Natural killer cell (primary cell): ENCODE measurements around the gene M1AP. TPM values are rescaled to one million over a fixed set of nuclear protein-coding genes. Genes with fewer than 3 reads are reported as not detected.
A peak's percentile ranks its signal among the peaks of the same experiment; 100 is the strongest.

Experiments
- ATAC-seq, 3 donors: fragments of 150-1000 bp in 2 of 3; fragments of 200-7000 bp in 1 of 3; cut with Tn5 transposase; 1 replicate in 1 of 3; 2 replicates in 2 of 3; pipeline ENCODE4 v1.10.0; 2021; ENCODE audit warnings: mild to moderate bottlenecking in 2 of 3, moderate library complexity in 2 of 3
- DNase-seq, 2 donors: peaks; one replicate each; pipeline versions ENCODE4 v3.0.0 to v3.0.0-alpha.2; 2013 to 2021; ENCODE audit warnings: mixed read lengths in 1 of 2
- H3K27ac ChIP-seq: one replicate; pipeline ENCODE4 v1.5.1; 2013; ENCODE audit warnings: mild to moderate bottlenecking, low read length
- H3K27me3 ChIP-seq: one replicate; pipeline ENCODE4 v1.6.1; 2013; ENCODE audit warnings: low read length; ENCODE audit not compliant: control insufficient read depth, insufficient read depth
- H3K36me3 ChIP-seq: one replicate; pipeline ENCODE4 v1.6.1; 2013; ENCODE audit warnings: low read length; ENCODE audit not compliant: control insufficient read depth, insufficient read depth
- H3K4me1 ChIP-seq: one replicate; pipeline ENCODE4 v1.6.1; 2013; ENCODE audit warnings: low read length; ENCODE audit not compliant: control insufficient read depth, insufficient read depth
- H3K4me3 ChIP-seq: one replicate; pipeline ENCODE4 v1.5.1; 2013; ENCODE audit warnings: low read length
- H3K9me3 ChIP-seq: one replicate; pipeline ENCODE4 v1.6.1; 2013; ENCODE audit warnings: low read length; ENCODE audit not compliant: control insufficient read depth, insufficient read depth
- H3K27ac Mint-ChIP-seq, 2 donors: one replicate each; pipeline ENCODE4 v1.8.0; 2022; ENCODE audit warnings: mild to moderate bottlenecking in 2 of 2, mixed read lengths in 2 of 2, moderate library complexity in 1 of 2
- H3K27me3 Mint-ChIP-seq, 2 donors: one replicate each; pipeline ENCODE4 v1.8.0; 2022; ENCODE audit warnings: low read depth in 2 of 2, mixed read lengths in 2 of 2
- H3K36me3 Mint-ChIP-seq: one replicate; pipeline ENCODE4 v1.8.0; 2022; ENCODE audit warnings: mixed read lengths
- H3K4me1 Mint-ChIP-seq, 2 donors: one replicate each; pipeline ENCODE4 v1.8.0; 2022; ENCODE audit warnings: mixed read lengths in 2 of 2
- H3K4me3 Mint-ChIP-seq: one replicate; pipeline ENCODE4 v1.8.0; 2022; ENCODE audit warnings: mild to moderate bottlenecking, moderate library complexity, mixed read lengths
- H3K9me3 Mint-ChIP-seq, 2 donors: one replicate each; pipeline ENCODE4 v1.8.0; 2022; ENCODE audit warnings: mixed read lengths in 2 of 2
- CTCF ChIP-seq: fragments of 200-600 bp; IDR thresholded peaks from one replicate; pipeline ENCODE4 v1.8.0; 2022; ENCODE audit warnings: antibody characterized with exemption
- WGBS: methylation state at CpG from one replicate; pipeline ENCODE4 v1.1.7; 2013; ENCODE audit warnings: missing lambda C conversion rate; ENCODE audit not compliant: insufficient coverage; 5-methylcytosine and 5-hydroxymethylcytosine counted together
- intact Hi-C: fragments of 100-400 bp; cut with micrococcal nuclease; formaldehyde crosslinking; loops from one replicate; pipeline ENCODE4 v1.14.2; 2022
- total RNA-seq, 4 donors: library from RNA; stranded (reverse); fragments of 120-200 nt in 1 of 4; gene quantifications; one replicate each; pipeline versions ENCODE4 v1.2.3 to v1.2.4, GENCODE V29; 2013 to 2022

Gene M1AP
- total RNA-seq, 3 donors from 2014 or later (not counting 1 experiment from before 2014, with no cell fraction given), result not detected

- Histone ChIP-seq H3K27ac (no peak within 1 kb of the TSS), H3K27me3 (peaks cover 66% of the 10 kb centered on the region), H3K4me1 (peaks cover 31% of the 10 kb centered on the region), H3K4me3 (no peak within 1 kb of the TSS), H3K9me3 (no peaks in the 10 kb centered on the region), H3K36me3 (no peaks in the 10 kb centered on the region)
- TF ChIP-seq CTCF, result no peak
- Mint-ChIP-seq H3K36me3 (no peaks in the 10 kb centered on the region), H3K4me3 (peak within 1 kb of the TSS; percentile 75), H3K4me1 (peaks cover 10 to 20% of the 10 kb centered on the region in 2 donors), H3K9me3 (no peaks in the 10 kb centered on the region), H3K27me3 (peaks cover 68 to 80% of the 10 kb centered on the region in 2 donors), H3K27ac (peak within 1 kb of the TSS in 1 of 2 donors; percentile 36)
- ATAC-seq (no peak), DNase-seq (peak in 1 of 2 donors; percentile 36)
- 3% methylated on average over 82 of the region's 82 CpGs for WGBS
- intact Hi-C loops, result no loop called here
Measured at GRCh38 chr2:74514368-74515270, 133.5 kb downstream of the M1AP start, which contains the start of gene TLX2. TLX2 (plus strand) TSS chr2:74514450; CDS start chr2:74514807, 357 bp downstream.

DNA sequence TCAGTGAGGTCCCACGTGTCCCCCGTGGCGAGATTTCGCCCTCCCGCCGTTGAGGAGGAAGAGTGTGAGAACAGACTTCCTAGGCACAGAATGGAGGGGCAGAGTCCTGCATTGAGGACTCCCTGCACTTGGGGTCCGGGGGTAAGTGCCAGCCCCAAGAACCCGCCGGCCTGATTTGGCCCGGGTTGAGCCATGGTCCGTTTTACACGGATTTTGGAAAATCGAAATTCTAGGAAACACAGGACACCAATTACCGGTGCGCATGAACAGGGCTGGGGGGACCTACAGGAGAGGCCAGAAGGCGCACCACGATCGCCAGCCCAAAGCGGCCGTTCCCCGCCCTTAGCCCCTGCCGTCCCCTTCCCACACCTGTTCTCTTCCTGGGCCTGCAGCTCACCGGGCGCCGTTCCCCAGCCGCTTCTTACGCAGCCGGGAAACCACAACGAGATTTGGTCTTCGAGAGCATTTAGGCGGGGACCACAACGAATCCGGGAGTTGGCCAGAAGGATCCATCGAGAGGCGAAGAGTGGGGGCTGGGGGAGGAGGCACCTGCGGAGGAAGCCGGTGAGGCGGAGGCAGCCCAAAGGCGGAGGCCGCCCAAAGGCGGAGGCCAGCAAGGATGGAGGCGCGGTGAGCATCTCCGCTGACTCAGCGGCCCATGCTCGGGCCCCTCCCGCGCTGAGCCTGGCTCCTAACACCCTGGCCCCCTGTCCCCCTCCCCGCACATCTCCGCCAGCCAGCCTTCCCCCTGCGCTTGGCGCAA is 134.3 kb downstream of the M1AP start:
- no peak overlapping the region for H3K4me3 ChIP-seq
- ATAC-seq, result peak in 1 of 3 donors; percentile 25

DNA sequence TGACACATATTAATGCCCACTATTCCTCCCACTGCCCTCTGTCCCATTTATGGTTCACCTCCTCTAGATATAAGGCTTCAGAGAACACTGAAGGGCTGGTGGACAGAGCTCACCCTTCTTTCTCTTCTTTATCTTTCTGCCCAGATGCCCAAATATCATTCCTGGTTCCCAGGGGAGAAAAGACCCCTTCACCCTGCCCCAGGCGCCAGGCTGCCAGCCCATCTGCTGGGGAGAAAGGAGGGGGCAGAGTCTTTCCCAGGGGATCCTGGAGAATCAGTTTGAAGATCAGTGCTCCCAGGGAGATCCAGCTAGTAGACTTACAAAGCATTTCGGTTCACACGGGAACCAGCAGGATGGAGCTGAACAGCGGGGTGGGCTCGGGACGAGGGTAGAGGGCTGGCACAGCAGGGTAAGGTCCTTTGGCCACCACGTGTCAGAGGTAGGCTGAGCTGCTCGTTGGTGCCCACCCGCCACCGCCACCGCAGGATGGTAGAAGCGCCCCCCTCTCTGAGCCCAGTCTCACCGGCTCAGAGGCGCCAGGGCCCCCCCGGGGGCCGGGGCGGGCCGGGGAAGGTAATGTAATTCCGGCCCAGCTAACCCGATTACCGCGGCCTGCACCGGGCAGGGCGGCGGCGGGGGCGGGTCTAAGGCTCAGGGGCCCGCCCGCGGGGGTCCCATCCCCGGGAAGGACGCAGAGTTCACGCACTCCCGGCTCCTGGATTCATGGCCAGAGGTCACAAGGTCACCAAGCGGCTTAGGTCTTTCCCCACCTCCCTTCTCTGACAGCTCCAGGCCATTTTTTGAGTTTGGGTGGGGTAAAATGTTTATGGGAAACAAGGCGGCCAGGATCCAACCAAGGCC is 135.2 kb downstream of the M1AP start:
- no peak for DNase-seq
- Histone ChIP-seq H3K27ac (no peak overlapping the region), H3K27me3 (peaks cover 57% of the 10 kb centered on the region), H3K36me3 (no peaks in the 10 kb centered on the region), H3K4me3 (no peak overlapping the region), H3K4me1 (peaks cover 36% of the 10 kb centered on the region), H3K9me3 (no peaks in the 10 kb centered on the region)
- H3K4me1 Mint-ChIP-seq, result peaks cover 18 to 27% of the 10 kb centered on the region in 2 donors
- WGBS, result 9% methylated on average over 35 of the region's 36 CpGs
- H3K36me3 Mint-ChIP-seq, result no peaks in the 10 kb centered on the region
- peak overlapping the region in 1 of 2 donors; percentile 36 for H3K27ac Mint-ChIP-seq
- no peak overlapping the region for H3K4me3 Mint-ChIP-seq
- ATAC-seq, result no peak
- H3K9me3 Mint-ChIP-seq, result no peaks in the 10 kb centered on the region
- TF ChIP-seq CTCF, result no peak
- intact Hi-C loops, result no loop called here
- peaks cover 51 to 71% of the 10 kb centered on the region in 2 donors for H3K27me3 Mint-ChIP-seq

More for the DNA sequence above, 134.3 kb downstream of the M1AP start:
- peaks cover 65% of the 10 kb centered on the region for H3K27me3 ChIP-seq
- Mint-ChIP-seq H3K36me3 (no peaks in the 10 kb centered on the region), H3K4me3 (peak overlapping the region; percentile 13), H3K27ac (peak overlapping the region in 1 of 2 donors; percentile 36), H3K9me3 (no peaks in the 10 kb centered on the region), H3K4me1 (peaks cover 10 to 20% of the 10 kb centered on the region in 2 donors), H3K27me3 (peaks cover 60 to 74% of the 10 kb centered on the region in 2 donors)
- intact Hi-C loops, result no loop called here
- 5% methylated on average over 52 of the region's 52 CpGs for WGBS
- H3K9me3 ChIP-seq, result no peaks in the 10 kb centered on the region
- DNase-seq, result peak in 1 of 2 donors; percentile 48
- H3K36me3 ChIP-seq, result no peaks in the 10 kb centered on the region
- no peak overlapping the region for H3K27ac ChIP-seq
- H3K4me1 ChIP-seq, result peaks cover 31% of the 10 kb centered on the region
- no peak for TF ChIP-seq CTCF
